ENCODE measurements around the gene ITGAV. TPM values are rescaled to one million over a fixed set of nuclear protein-coding genes. Genes with fewer than 3 reads are reported as not detected.

The ITGAV gene
- total RNA-seq, 1 donor from 2014 or later: 50.3 TPM

- peaks cover 6% of the 10 kb centered on the region for H3K9me3 Mint-ChIP-seq
- H3K27ac Mint-ChIP-seq (ENCODE audit: unreplicated experiment): no peak overlapping the region
- no peak for TF ChIP-seq CTCF (conservative IDR thresholded peaks at IDR 0.05)
- no peak overlapping the region for H3K4me3 Mint-ChIP-seq
- no peak for DNase-seq (ENCODE audit: low read depth, low spot score)
- H3K36me3 Mint-ChIP-seq (ENCODE audit: low read depth): peaks cover 2% of the 10 kb centered on the region
- H3K4me1 Mint-ChIP-seq: peaks cover 20% of the 10 kb centered on the region
- H3K27me3 Mint-ChIP-seq (ENCODE audit: low read depth): no peaks in the 10 kb centered on the region
Observed at GRCh38 chr2:186569897-186570296, 20.0 kb upstream of the ITGAV start.

- Mint-ChIP-seq H3K36me3 (ENCODE audit: low read depth) (peaks cover 2% of the 10 kb centered on the region), H3K4me3 (no peak overlapping the region), H3K4me1 (peaks cover 24% of the 10 kb centered on the region), H3K27ac (ENCODE audit: unreplicated experiment) (no peak overlapping the region), H3K9me3 (peaks cover 6% of the 10 kb centered on the region), H3K27me3 (ENCODE audit: low read depth) (no peaks in the 10 kb centered on the region)
- DNase-seq (ENCODE audit: low read depth, low spot score): no peak
- TF ChIP-seq CTCF (conservative IDR thresholded peaks at IDR 0.05): no peak
Observed at GRCh38 chr2:186570604-186571003, 19.3 kb upstream of the ITGAV start.

GRCh38 chr2:186572705-186573104, 17.2 kb upstream of the ITGAV start:
- Mint-ChIP-seq H3K27me3 (ENCODE audit: low read depth) (no peaks in the 10 kb centered on the region), H3K36me3 (ENCODE audit: low read depth) (peaks cover 2% of the 10 kb centered on the region), H3K27ac (ENCODE audit: unreplicated experiment) (no peak overlapping the region), H3K9me3 (peaks cover 6% of the 10 kb centered on the region), H3K4me1 (peaks cover 24% of the 10 kb centered on the region), H3K4me3 (no peak overlapping the region)
- TF ChIP-seq CTCF (conservative IDR thresholded peaks at IDR 0.05): no peak
- DNase-seq (ENCODE audit: low read depth, low spot score): no peak

GRCh38 chr2:186573531-186573930, 16.3 kb upstream of the ITGAV start:
- H3K4me3 Mint-ChIP-seq: no peak overlapping the region
- TF ChIP-seq CTCF (conservative IDR thresholded peaks at IDR 0.05): no peak
- H3K27me3 Mint-ChIP-seq (ENCODE audit: low read depth): no peaks in the 10 kb centered on the region
- H3K36me3 Mint-ChIP-seq (ENCODE audit: low read depth): no peaks in the 10 kb centered on the region
- DNase-seq (ENCODE audit: low read depth, low spot score): no peak
- peaks cover 3% of the 10 kb centered on the region for H3K9me3 Mint-ChIP-seq
- peaks cover 24% of the 10 kb centered on the region for H3K4me1 Mint-ChIP-seq
- H3K27ac Mint-ChIP-seq (ENCODE audit: unreplicated experiment): no peak overlapping the region

- H3K36me3 Mint-ChIP-seq (ENCODE audit: low read depth): no peaks in the 10 kb centered on the region
- H3K4me1 Mint-ChIP-seq: peaks cover 16% of the 10 kb centered on the region
- no peak for TF ChIP-seq CTCF (conservative IDR thresholded peaks at IDR 0.05)
- H3K27me3 Mint-ChIP-seq (ENCODE audit: low read depth): no peaks in the 10 kb centered on the region
- H3K27ac Mint-ChIP-seq (ENCODE audit: unreplicated experiment): no peak overlapping the region
- H3K9me3 Mint-ChIP-seq: no peaks in the 10 kb centered on the region
- no peak for DNase-seq (ENCODE audit: low read depth, low spot score)
- H3K4me3 Mint-ChIP-seq: no peak overlapping the region
Observed at GRCh38 chr2:186575302-186575701, 14.6 kb upstream of the ITGAV start.

GRCh38 chr2:186575856-186576255, 14.0 kb upstream of the ITGAV start:
- Mint-ChIP-seq H3K36me3 (ENCODE audit: low read depth) (no peaks in the 10 kb centered on the region), H3K4me3 (no peak overlapping the region), H3K4me1 (peaks cover 11% of the 10 kb centered on the region), H3K9me3 (no peaks in the 10 kb centered on the region), H3K27ac (ENCODE audit: unreplicated experiment) (no peak overlapping the region), H3K27me3 (ENCODE audit: low read depth) (no peaks in the 10 kb centered on the region)
- TF ChIP-seq CTCF (conservative IDR thresholded peaks at IDR 0.05): no peak
- DNase-seq (ENCODE audit: low read depth, low spot score): no peak

Measured in neural crest cell (in vitro differentiated cells).